SK-N-SH treated with all-trans-retinoic acid at 6 μM for 48 hours (cell line): Measurements from ENCODE around the gene NT5DC1.
A peak's percentile ranks its signal among the peaks of the same experiment; 100 is the strongest.

Experiments used
- ATAC-seq: fragments of 200-7000 bp; cut with Tn5 transposase; 3 replicates; pipeline ENCODE4 v1.9.1; 2020; ENCODE audit warnings: mild to moderate bottlenecking, moderate library complexity
- ARNTL ChIP-seq: fragments of 450-650 bp; formaldehyde crosslinking; IDR thresholded peaks from 2 replicates; pipeline ENCODE4 v1.5.0; 2020; ENCODE audit warnings: low read depth, mild to moderate bottlenecking, moderate library complexity, borderline replicate concordance
- BACH2 ChIP-seq: fragments of 250-450 bp; sonication (Bioruptor Pico); IDR thresholded peaks from 2 replicates; pipeline ENCODE4 v1.9.0; 2021; ENCODE audit warnings: mild to moderate bottlenecking, borderline replicate concordance
- CREB5 ChIP-seq: fragments of 250-450 bp; sonication (Bioruptor Pico); IDR thresholded peaks from 2 replicates; pipeline ENCODE4 v1.5.1; 2020; ENCODE audit warnings: low read depth, mild to moderate bottlenecking, moderate library complexity
- CSDC2 ChIP-seq: fragments of 250-450 bp; sonication (Bioruptor Pico); IDR thresholded peaks from 2 replicates; pipeline ENCODE4 v1.5.0; 2020; ENCODE audit warnings: mild to moderate bottlenecking, moderate library complexity
- CSRNP3 ChIP-seq: fragments of 250-450 bp; sonication (Bioruptor Pico); IDR thresholded peaks from 2 replicates; pipeline ENCODE4 v1.5.1; 2021; ENCODE audit warnings: mild to moderate bottlenecking, moderate library complexity
- ESRRG ChIP-seq: fragments of 250-450 bp; sonication (Bioruptor Pico); IDR thresholded peaks from 2 replicates; pipeline ENCODE4 v1.6.1; 2021; ENCODE audit warnings: mild to moderate bottlenecking
- GLIS3 ChIP-seq: fragments of 250-450 bp; sonication (Bioruptor Pico); IDR thresholded peaks from 2 replicates; pipeline ENCODE4 v1.5.0; 2020; ENCODE audit warnings: mild to moderate bottlenecking, moderate library complexity
- ISL1 ChIP-seq: fragments of 250-450 bp; sonication (Bioruptor Pico); IDR thresholded peaks from 2 replicates; pipeline ENCODE4 v2.1.2; 2022; ENCODE audit warnings: mild to moderate bottlenecking, moderate library complexity
- OSR1 ChIP-seq: fragments of 250-450 bp; sonication (Bioruptor Pico); IDR thresholded peaks from 2 replicates; pipeline ENCODE4 v1.8.0; 2022; ENCODE audit warnings: moderate library complexity, mild to moderate bottlenecking, inconsistent platforms
- PATZ1 ChIP-seq: fragments of 250-450 bp; sonication (Bioruptor Pico); IDR thresholded peaks from 2 replicates; pipeline ENCODE4 v1.8.0; 2020; ENCODE audit warnings: mild to moderate bottlenecking, moderate library complexity, borderline replicate concordance
- POU6F1 ChIP-seq: fragments of 250-450 bp; sonication (Bioruptor Pico); IDR thresholded peaks from 2 replicates; pipeline ENCODE4 v1.8.0; 2021; ENCODE audit warnings: low read depth, mild to moderate bottlenecking, moderate library complexity, borderline replicate concordance
- PPARA ChIP-seq: fragments of 250-450 bp; sonication (Bioruptor Pico); IDR thresholded peaks from 2 replicates; pipeline ENCODE4 v1.5.0; 2020; ENCODE audit warnings: mild to moderate bottlenecking, borderline replicate concordance
- RARB ChIP-seq: fragments of 250-450 bp; sonication (Bioruptor Pico); IDR thresholded peaks from 2 replicates; pipeline ENCODE4 v1.8.0; 2021; ENCODE audit warnings: mild to moderate bottlenecking, moderate library complexity
- SNAI2 ChIP-seq: fragments of 250-450 bp; sonication (Bioruptor Pico); IDR thresholded peaks from 2 replicates; pipeline ENCODE4 v1.5.0; 2020; ENCODE audit warnings: mild to moderate bottlenecking, moderate library complexity
- TCF4 ChIP-seq: fragments of 250-450 bp; sonication (Bioruptor Pico); IDR thresholded peaks from 2 replicates; pipeline ENCODE4 v1.8.0; 2021; ENCODE audit warnings: mild to moderate bottlenecking, moderate library complexity, borderline replicate concordance
- TOX ChIP-seq: fragments of 250-450 bp; sonication (Bioruptor Pico); IDR thresholded peaks from 2 replicates; pipeline ENCODE4 v1.8.0; 2021; ENCODE audit warnings: mild to moderate bottlenecking, moderate library complexity, borderline replicate concordance
- TSHZ2 ChIP-seq: fragments of 250-450 bp; sonication (Bioruptor Pico); IDR thresholded peaks from 2 replicates; pipeline ENCODE4 v1.5.0; 2020; ENCODE audit warnings: mild to moderate bottlenecking, moderate library complexity
- ZC3H10 ChIP-seq: fragments of 250-450 bp; sonication (Bioruptor Pico); IDR thresholded peaks from 2 replicates; pipeline ENCODE4 v1.5.1; 2021; ENCODE audit warnings: mild to moderate bottlenecking, moderate library complexity
- ZFP3 ChIP-seq: fragments of 250-450 bp; sonication (Bioruptor Pico); IDR thresholded peaks from 2 replicates; pipeline ENCODE4 v1.5.0; 2020; ENCODE audit warnings: mild to moderate bottlenecking, moderate library complexity
- ZNF565 ChIP-seq: fragments of 450-650 bp; formaldehyde crosslinking; conservative IDR thresholded peaks from 2 replicates; pipeline ENCODE4 v1.5.0; 2020; ENCODE audit warnings: low read depth, mild to moderate bottlenecking, moderate library complexity
- ZNF8 ChIP-seq: fragments of 450-650 bp; formaldehyde crosslinking; IDR thresholded peaks from 2 replicates; pipeline ENCODE4 v1.5.0; 2020; ENCODE audit warnings: mild to moderate bottlenecking, moderate library complexity

The NT5DC1 gene

DNA sequence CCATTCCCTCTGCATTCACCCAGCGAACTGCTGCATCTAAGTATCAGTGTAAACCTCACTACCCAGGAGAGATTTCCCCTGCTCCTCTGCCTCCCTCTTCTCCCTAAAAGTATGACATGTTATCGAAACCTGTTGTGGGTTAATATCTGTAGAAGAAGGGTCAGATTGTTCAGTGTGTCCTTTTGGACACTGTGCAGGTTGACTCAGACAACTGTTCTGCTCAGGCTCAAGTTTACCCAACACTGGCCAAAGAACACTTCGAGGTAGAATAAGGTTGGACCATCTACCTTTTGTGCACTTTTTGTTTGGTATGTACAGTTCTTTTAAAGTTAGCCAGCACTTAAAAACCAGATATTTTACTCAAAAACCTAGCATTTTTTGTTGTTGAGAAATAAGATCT lies 4.6 kb downstream of the NT5DC1 start (continued):
- TF ChIP-seq POU6F1: no peak
- TF ChIP-seq, all 23 proteins: peak for 0

GRCh38 chr6:116106146-116106545 lies 5.5 kb downstream of the NT5DC1 start:
- TF ChIP-seq ESRRG (CRISPR knock-in tag) (no peak), ZNF565 (CRISPR knock-in tag) (no peak), ZFP3 (no peak), BACH2 (CRISPR knock-in tag) (no peak), SNAI2 (no peak), TCF4 (CRISPR knock-in tag) (no peak), OSR1 (no peak), ARNTL (CRISPR knock-in tag) (no peak), PPARA (CRISPR knock-in tag) (no peak), GLIS3 (CRISPR knock-in tag) (no peak), POU6F1 (no peak), PATZ1 (CRISPR knock-in tag) (no peak), CSRNP3 (CRISPR knock-in tag) (no peak), ISL1 (CRISPR knock-in tag) (no peak), ZNF8 (CRISPR knock-in tag) (no peak), TSHZ2 (CRISPR knock-in tag) (no peak), TOX (CRISPR knock-in tag) (no peak), CSDC2 (no peak), RARB (no peak), ZC3H10 (CRISPR knock-in tag) (no peak)
- no peak for ATAC-seq

DNA sequence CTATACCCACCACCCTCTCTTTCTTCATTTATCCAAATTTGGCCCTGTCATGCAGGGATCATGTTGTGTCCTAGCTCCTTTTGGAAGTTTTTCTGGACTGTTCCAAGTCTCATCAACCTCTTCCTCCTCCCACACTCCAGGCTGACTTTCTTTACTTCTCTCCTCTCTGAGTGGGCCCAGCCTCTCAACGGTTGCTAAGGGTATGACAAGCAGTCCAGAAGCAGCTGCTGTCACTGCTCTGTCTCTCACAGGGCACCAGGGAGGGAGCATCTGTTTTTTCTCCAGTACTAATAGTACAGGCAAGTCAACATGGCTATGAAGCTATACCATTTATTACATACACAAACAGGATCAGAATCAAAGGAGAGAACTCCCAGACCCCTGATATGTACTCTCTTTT lies 8.2 kb downstream of the NT5DC1 start:
- ATAC-seq: peak; percentile 31; the same call in 1 of the 3 replicates
- TF ChIP-seq PPARA (CRISPR knock-in tag): no peak
- TF ChIP-seq SNAI2: no peak
- TF ChIP-seq ARNTL (CRISPR knock-in tag): no peak
- no peak for TF ChIP-seq TCF4 (CRISPR knock-in tag)
- no peak for TF ChIP-seq PATZ1 (CRISPR knock-in tag)
- no peak for TF ChIP-seq TOX (CRISPR knock-in tag)
- no peak for TF ChIP-seq OSR1
- no peak for TF ChIP-seq CREB5
- no peak for TF ChIP-seq ZNF565 (CRISPR knock-in tag)
- TF ChIP-seq RARB: no peak
- no peak for TF ChIP-seq ZC3H10 (CRISPR knock-in tag)
- TF ChIP-seq TSHZ2 (CRISPR knock-in tag): no peak
- no peak for TF ChIP-seq ZFP3
